ENCODE data around the gene RHBDD1.

Gene RHBDD1

DNA sequence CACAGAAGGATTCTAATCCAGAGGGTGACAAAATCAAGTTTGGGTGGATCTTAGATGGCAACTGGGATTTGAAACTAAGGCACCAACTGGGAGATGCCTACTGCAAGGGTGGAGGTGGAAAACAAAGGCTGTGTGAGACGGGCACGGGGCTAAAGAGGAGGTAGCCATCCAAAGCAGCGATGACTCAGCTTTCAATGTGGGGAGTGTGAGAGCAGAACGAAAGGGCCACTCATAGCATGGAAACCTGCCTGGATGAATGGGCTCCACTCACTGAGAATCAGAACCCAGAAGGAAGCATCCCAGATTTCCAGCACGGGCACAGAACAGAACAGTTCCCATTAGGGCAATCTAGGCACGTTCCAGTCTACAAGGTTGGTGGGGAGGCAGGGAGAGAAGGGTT, 168.6 kb downstream of the RHBDD1 start:
- H2AFZ ChIP-seq (ENCODE audit: low read length), result no peak overlapping the region

DNA sequence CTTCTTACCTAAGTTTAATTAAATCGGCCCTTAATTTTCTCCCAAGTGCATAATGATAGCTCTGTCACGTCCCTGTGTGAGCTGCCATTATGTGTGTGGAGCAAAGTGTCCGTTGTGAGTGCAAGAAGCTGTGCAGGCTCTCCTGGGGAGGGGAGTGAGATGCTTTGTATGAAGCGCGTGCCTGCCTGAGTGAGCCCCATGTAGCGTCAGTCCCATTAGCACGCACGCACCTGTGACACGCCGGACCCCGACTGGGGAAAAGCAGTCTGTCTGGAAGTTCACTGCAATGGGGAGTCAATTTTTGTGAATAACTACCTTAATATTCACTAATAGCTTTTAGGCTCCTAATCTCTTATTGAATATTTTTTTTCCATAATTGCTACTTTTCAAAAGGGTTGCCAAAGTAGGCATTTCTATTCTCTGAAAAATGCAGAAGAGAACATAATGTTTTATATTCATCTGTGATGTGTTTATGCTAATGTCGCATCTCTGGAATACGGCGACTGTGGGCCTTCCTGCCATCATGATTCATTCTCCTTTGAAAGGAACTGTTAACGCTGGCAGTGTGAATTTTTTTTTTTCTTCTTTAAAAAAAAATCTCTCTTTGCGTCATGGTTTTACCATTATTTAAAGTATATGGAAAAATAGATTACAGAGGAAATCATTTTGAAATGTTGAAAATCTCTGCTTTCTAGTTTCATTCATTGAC, 170.5 kb downstream of the RHBDD1 start:
- no peak overlapping the region for H3K4me2 ChIP-seq (ENCODE audit: low read depth, low read length, poor library complexity, severe bottlenecking)
- no peaks in the 10 kb centered on the region for H3K9me3 ChIP-seq (ENCODE audit: insufficient read depth, low read depth, low read length)
- TF ChIP-seq, protein P1, sequence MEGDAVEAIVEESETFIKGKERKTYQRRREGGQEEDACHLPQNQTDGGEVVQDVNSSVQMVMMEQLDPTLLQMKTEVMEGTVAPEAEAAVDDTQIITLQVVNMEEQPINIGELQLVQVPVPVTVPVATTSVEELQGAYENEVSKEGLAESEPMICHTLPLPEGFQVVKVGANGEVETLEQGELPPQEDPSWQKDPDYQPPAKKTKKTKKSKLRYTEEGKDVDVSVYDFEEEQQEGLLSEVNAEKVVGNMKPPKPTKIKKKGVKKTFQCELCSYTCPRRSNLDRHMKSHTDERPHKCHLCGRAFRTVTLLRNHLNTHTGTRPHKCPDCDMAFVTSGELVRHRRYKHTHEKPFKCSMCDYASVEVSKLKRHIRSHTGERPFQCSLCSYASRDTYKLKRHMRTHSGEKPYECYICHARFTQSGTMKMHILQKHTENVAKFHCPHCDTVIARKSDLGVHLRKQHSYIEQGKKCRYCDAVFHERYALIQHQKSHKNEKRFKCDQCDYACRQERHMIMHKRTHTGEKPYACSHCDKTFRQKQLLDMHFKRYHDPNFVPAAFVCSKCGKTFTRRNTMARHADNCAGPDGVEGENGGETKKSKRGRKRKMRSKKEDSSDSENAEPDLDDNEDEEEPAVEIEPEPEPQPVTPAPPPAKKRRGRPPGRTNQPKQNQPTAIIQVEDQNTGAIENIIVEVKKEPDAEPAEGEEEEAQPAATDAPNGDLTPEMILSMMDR (conservative IDR thresholded peaks at IDR 0.05; ENCODE audit: low read length), result no peak
- TF ChIP-seq EZH2phosphoT487 (IDR thresholded peaks at IDR 0.05; ENCODE audit: borderline replicate concordance), result no peak
- H4K20me1 ChIP-seq (ENCODE audit: insufficient read depth, low read length, poor library complexity, severe bottlenecking), result no peaks in the 10 kb centered on the region
- H3K9ac ChIP-seq (ENCODE audit: low read depth, low read length, poor library complexity, severe bottlenecking), result no peak overlapping the region
- no peaks in the 10 kb centered on the region for H3K4me1 ChIP-seq (ENCODE audit: insufficient read depth, low read length, poor library complexity, severe bottlenecking)
- H3K9me2 ChIP-seq (replicated peaks; ENCODE audit: low read depth, low read length), result no peaks in the 10 kb centered on the region
- H3K27me3 ChIP-seq (ENCODE audit: insufficient read depth, low read length, poor library complexity, severe bottlenecking), result no peaks in the 10 kb centered on the region
- no peaks in the 10 kb centered on the region for H3K36me3 ChIP-seq (ENCODE audit: insufficient read depth, low read length)
- no peaks in the 10 kb centered on the region for H3K79me2 ChIP-seq (ENCODE audit: insufficient read depth, low read length)
- no peak overlapping the region for H3K4me3 ChIP-seq (ENCODE audit: low read length, poor library complexity, severe bottlenecking)
- H2AFZ ChIP-seq (ENCODE audit: low read length), result no peak overlapping the region
- H3F3A ChIP-seq (ENCODE audit: low read depth), result no peaks in the 10 kb centered on the region

More for the DNA sequence above, 168.6 kb downstream of the RHBDD1 start:
- TF ChIP-seq, protein P1 (conservative IDR thresholded peaks at IDR 0.05; ENCODE audit: low read length), result no peak
- no peak for TF ChIP-seq EZH2phosphoT487 (IDR thresholded peaks at IDR 0.05; ENCODE audit: borderline replicate concordance)
- Histone ChIP-seq H3F3A (ENCODE audit: low read depth) (no peaks in the 10 kb centered on the region), H3K36me3 (ENCODE audit: insufficient read depth, low read length) (no peaks in the 10 kb centered on the region), H3K4me2 (ENCODE audit: low read depth, low read length, poor library complexity, severe bottlenecking) (no peak overlapping the region), H4K20me1 (ENCODE audit: insufficient read depth, low read length, poor library complexity, severe bottlenecking) (no peaks in the 10 kb centered on the region), H3K79me2 (ENCODE audit: insufficient read depth, low read length) (no peaks in the 10 kb centered on the region), H3K9ac (ENCODE audit: low read depth, low read length, poor library complexity, severe bottlenecking) (no peak overlapping the region), H3K4me3 (ENCODE audit: low read length, poor library complexity, severe bottlenecking) (no peak overlapping the region), H3K4me1 (ENCODE audit: insufficient read depth, low read length, poor library complexity, severe bottlenecking) (peaks cover 6% of the 10 kb centered on the region), H3K9me2 (replicated peaks; ENCODE audit: low read depth, low read length) (no peaks in the 10 kb centered on the region), H3K9me3 (ENCODE audit: insufficient read depth, low read depth, low read length) (no peaks in the 10 kb centered on the region), H3K27me3 (ENCODE audit: insufficient read depth, low read length, poor library complexity, severe bottlenecking) (no peaks in the 10 kb centered on the region)

DNA sequence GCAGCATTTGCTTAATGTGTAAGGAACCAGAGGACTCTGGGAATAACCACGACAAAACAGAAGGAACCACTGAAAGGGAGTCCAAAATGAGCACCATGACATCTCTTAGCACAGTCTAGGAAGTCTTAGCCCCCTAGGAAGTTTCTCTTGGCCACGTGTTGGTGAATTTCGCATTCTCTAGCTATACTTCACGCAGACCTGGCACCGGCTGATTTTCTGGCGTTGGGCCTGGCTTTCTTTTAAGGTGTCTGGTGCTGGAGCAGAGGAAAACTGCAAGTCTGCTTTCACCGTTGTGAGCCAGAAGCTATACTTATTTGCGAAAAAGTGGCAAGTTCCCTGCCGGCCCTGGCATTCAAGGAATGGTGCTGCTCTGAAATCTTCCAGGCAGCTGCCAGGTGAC, 171.3 kb downstream of the RHBDD1 start:
- Histone ChIP-seq H3K9me2 (replicated peaks; ENCODE audit: low read depth, low read length) (no peaks in the 10 kb centered on the region), H3K9me3 (ENCODE audit: insufficient read depth, low read depth, low read length) (no peaks in the 10 kb centered on the region), H3K79me2 (ENCODE audit: insufficient read depth, low read length) (no peaks in the 10 kb centered on the region), H3F3A (ENCODE audit: low read depth) (no peaks in the 10 kb centered on the region), H3K4me3 (ENCODE audit: low read length, poor library complexity, severe bottlenecking) (no peak overlapping the region), H2AFZ (ENCODE audit: low read length) (no peak overlapping the region), H3K27me3 (ENCODE audit: insufficient read depth, low read length, poor library complexity, severe bottlenecking) (no peaks in the 10 kb centered on the region), H3K4me2 (ENCODE audit: low read depth, low read length, poor library complexity, severe bottlenecking) (no peak overlapping the region), H3K4me1 (ENCODE audit: insufficient read depth, low read length, poor library complexity, severe bottlenecking) (no peaks in the 10 kb centered on the region), H3K9ac (ENCODE audit: low read depth, low read length, poor library complexity, severe bottlenecking) (no peak overlapping the region), H3K36me3 (ENCODE audit: insufficient read depth, low read length) (no peaks in the 10 kb centered on the region), H4K20me1 (ENCODE audit: insufficient read depth, low read length, poor library complexity, severe bottlenecking) (no peaks in the 10 kb centered on the region)
- TF ChIP-seq, protein P1 (conservative IDR thresholded peaks at IDR 0.05; ENCODE audit: low read length), result no peak
- TF ChIP-seq EZH2phosphoT487 (IDR thresholded peaks at IDR 0.05; ENCODE audit: borderline replicate concordance), result no peak
